GM21737 (cell line): ENCODE measurements around the gene RABGGTA.
A peak's percentile ranks its signal among the peaks of the same experiment; 100 is the strongest.
"Not testable (repeated sequence)": the region's sequence is repeated elsewhere in the genome, so short reads cannot be mapped to it uniquely, and the experiment has no call there.

Experiments
- ATAC-seq: cut with Tn5 transposase; IDR thresholded peaks from one replicate; pipeline ENCODE4 v1.9.1; 2021; ENCODE audit warnings: mild to moderate bottlenecking, moderate library complexity; ENCODE audit not compliant: unreplicated experiment

The RABGGTA gene

GRCh38 chr14:24243336-24243836 lies 28.0 kb downstream of the RABGGTA start:
- no peak for ATAC-seq

GRCh38 chr14:24241829-24242443 lies 29.5 kb downstream of the RABGGTA start:
- ATAC-seq: peak; percentile 77

GRCh38 chr14:24240110-24240918 lies 31.1 kb downstream of the RABGGTA start:
- no peak for ATAC-seq

DNA sequence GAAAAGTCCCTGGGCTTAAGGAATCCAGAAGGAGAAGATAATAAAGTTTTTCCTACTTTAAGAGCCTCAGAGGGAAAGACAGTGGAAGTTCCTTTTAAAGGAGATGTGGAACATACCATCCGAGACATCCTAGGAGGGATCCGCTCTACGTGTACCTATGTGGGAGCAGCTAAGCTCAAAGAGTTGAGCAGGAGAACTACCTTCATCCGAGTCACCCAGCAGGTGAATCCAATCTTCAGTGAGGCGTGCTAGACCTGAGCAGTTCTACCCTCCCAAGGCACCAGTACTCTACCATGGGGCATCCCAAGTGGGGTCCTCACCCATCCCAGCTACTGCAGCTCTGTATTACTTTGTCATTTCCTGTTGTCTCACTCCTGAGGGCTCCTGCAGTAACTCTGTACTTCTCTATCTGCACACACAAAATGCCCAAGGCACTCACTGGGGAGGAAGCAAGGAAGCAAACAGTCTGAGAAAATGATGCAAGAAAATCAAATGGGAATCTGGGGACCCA lies 32.8 kb downstream of the RABGGTA start:
- no peak for ATAC-seq

- no peak for ATAC-seq
Observed at GRCh38 chr14:24238123-24238522, 33.3 kb downstream of the RABGGTA start.

GRCh38 chr14:24237463-24237955 lies 33.9 kb downstream of the RABGGTA start:
- no peak for ATAC-seq

DNA sequence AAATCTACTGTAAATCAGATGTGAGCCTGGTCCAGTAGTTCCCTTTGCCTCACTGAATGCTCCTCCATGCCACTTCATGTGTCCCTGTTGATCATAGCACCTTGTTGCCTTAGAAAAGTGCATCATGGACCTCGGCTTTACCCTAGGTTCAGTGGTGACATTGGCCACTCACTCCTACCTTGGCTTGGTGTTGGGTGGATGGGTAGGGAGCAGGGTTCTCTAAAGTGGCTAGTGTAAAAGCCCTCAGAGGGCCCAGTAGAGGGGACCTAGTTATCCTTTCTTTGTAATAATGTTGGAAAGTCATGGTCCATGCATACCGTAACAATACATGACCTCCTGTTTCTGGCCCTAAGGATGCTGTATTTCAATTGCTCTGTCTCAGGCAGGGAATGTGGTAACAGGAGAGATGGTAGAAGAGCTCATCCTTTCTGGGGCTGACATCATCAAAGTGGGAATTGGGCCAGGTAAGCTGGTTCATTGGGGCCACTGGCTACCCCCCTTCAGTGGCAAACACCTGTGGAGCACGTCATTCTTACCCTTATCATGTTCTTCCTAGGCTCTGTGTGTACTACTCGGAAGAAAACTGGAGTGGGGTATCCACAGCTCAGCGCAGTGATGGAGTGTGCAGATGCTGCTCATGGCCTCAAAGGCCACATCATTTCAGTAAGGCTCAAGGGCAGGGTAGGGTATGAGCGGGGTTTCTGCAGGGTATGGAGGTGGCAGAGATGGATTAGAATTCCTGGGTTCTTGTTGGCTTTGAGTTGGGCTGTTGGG lies 34.5 kb downstream of the RABGGTA start:
- ATAC-seq: no peak

DNA sequence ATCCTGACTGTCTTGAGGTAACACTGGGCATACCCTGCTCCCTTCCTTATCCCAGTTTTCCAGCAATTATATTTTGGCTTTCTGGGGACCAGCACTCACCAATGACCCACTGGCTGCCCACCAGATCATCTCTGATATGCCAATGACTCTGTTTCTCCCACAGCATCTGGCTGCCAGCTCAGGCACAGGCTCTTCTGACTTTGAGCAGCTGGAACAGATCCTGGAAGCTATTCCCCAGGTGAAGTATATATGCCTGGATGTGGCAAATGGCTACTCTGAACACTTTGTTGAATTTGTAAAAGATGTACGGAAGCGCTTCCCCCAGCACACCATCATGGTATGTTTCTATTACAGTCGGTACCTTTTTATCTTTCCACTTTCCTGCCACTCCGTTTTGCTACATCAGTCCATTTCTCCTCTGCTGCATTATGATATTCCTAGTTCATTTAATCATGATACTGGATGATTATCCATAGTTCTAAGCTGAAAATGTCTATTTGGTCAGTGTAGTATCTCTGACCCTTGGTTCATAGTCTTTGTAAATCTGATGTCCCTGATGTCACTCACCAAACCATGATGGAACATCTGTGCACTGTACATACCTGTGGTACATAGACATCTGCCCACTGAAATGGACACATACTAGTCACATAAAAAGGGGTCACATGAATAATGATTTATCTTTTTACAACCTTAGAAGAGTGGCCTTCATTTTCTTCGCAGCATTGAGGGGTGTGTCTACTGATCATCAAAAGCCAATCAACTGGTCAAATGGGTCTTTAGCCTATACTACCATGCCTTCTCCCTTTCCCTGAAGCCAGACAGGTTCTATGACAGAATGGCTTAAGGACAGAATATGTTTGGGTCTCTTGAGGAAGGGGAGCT lies 35.4 kb downstream of the RABGGTA start:
- ATAC-seq: no peak

DNA sequence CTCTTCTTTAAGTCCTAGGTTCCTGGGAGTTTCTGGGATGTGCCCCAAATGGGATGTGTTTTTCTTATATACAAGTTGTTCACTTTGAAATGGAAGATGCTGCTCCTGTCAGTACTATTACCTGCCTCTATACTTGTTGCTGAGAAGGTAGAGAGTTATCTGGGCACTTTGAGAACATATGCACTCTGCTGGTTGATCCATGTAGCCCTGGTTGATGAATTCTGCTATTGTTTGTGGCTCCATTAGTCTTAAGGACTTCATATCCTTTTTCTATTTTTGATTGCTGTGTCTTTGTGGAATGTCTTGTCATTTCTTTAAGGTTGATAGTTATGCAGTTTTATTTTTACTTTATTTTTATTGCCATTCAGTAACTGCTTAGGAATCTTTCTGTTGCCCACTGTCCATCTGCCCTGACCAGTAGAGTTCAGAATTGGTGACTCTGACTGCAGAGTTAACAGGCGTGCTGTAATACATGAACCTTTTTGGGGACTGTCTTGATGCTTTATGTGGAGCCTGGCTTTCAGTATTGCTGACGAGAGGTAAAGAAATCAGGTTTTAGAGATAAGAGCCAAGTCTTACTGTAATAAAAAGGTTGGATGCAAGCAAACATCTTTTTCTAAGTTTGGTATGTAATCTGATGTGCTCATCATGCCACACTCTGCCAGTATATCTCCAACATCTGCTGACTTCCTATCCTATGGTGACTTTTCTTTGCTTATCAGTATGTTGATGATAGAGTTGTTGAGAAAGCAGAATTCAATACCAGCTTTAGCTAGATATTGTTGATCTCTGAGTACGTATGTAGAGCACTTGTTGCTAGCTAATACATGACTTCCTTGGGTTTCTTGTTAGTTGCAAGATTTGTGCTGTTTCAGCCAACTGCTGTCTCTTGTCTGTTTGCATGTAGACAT lies 37.0 kb downstream of the RABGGTA start:
- ATAC-seq: no peak

- ATAC-seq: no peak
Observed at GRCh38 chr14:24233538-24233866, 37.9 kb downstream of the RABGGTA start.

- ATAC-seq: peak; percentile 37
Observed at GRCh38 chr14:24232645-24233537, 38.5 kb downstream of the RABGGTA start, which contains the start of gene GMPR2. Gene GMPR2 (plus strand): TSS chr14:24232929. CDS start chr14:24233254, 325 bp downstream.

DNA sequence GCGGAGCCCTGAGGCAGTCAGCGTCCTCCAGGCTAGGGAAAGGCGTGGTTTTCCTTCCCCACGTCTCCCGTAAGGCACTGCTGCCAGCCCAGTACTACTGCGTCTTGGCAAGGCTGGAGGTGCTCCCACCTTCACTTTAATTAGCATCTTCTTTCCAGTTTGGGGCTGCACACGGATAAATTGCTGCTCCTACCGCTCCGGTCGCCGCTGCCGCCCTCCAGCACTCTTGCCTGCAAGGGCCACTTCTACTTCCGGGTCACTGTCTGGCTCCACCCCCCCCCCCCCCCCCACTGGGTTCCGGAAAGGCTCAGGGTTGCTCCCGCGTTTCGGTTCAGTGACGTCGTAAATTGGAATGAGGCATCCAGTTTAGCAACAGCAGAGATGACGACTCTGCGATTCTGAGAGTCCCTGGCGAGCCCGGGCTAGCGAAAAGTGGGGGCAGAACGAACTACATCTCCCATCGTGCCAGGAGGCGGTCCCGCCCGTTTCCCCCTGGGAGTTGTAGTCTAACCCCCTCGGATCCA lies 39.2 kb downstream of the RABGGTA start, which contains the start of gene NEDD8:
Gene NEDD8 (minus strand): TSS at position 247 of the 524 bp plus-strand sequence. CDS start 100 bp downstream, at position 147.
- peak; percentile 70 for ATAC-seq

DNA sequence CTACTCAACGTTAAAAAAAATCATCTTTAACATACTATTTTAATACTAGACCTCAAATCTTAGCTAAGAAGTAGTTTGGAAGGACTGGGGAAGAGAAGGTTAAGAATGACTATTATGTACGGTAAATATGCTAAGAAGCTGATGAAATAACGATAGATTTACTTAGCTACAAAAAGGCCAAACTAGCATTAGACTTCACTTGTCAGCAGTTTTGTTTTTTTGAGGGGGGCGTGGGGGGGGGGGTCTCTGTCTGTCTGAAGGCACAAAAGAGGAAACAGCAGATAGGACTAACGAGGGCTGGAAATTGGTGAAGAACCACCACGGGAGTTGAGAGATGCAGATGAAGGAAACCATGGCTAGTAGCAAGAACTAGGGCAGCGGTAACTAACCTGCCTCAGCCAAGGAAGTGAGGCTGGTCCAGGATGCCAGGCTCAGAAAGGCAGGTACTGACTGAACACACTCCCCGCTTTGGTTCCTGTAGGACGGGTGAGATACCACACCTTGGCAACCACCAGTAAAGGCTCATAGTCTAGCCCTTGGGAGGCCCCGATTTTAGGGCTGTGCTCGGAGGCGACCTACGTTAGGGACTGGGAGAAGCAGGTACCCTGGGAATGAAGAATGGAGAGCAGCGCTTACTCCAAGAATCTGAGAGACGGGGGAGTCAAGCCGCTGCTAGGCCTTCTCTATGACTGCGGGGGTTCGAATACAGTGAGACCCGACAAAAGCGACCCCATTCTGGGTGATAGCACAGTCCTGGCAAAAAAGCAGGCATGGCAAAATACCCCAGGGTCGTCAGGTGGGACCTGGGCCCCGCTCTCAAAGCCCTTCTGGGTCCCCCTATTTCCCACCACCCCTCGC lies 39.9 kb downstream of the RABGGTA start:
- peak; percentile 17 for ATAC-seq

DNA sequence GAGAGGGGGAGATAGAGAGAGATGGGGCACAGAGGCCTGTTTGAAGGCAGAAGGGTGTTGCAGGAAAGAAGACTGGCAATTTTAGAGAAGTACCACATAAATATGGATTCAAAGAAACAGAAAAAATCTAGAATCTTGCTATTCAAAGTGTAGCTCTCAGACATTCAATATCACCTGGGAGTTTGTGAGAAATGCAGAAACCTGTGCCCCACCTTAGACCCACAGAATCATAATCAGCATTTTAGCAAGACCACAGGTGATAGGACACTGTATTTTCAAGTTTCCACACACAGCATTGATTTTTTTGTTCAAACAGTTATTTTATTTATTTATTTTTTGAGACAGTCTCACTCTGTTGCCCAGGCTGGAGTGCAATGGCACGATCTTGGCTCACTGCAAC lies 42.5 kb downstream of the RABGGTA start:
- no peak for ATAC-seq

- no peak for ATAC-seq
Observed at GRCh38 chr14:24226473-24226872, 44.9 kb downstream of the RABGGTA start.

GRCh38 chr14:24224618-24225071 lies 46.8 kb downstream of the RABGGTA start:
- no peak for ATAC-seq

DNA sequence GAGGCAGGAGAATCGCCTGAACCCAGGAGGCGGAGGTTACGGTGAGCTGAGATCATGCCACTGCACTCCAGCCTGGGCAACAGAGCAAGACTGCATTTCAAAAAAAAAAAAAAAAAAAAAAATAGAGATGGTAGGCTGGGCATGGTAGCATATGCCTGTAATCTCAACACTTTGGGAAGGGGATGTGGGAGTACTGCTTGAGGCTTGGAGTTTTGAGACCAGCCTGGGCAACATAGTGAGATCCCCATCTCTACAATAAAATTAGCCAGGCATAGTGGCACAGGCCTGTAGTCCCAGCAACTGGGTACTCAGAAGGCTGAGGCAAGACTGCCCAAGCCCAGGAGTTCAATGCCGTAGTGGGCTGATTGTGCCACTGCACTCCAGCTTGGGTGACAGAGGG lies 48.4 kb downstream of the RABGGTA start:
- ATAC-seq: not testable (repeated sequence)
